SU-DHL-6 (cell line): ENCODE measurements around the gene WWOX.

ENCODE experiments used
- H2AFZ ChIP-seq: fragments of 200-600 bp; sonication (generic); 2 replicates; pipeline ENCODE4 v1.6.1; 2014; ENCODE audit warnings: low read depth, mild to moderate bottlenecking, moderate library complexity, mixed read lengths, antibody characterized with exemption, low read length; ENCODE audit not compliant: severe bottlenecking
- H3F3A ChIP-seq: fragments of 200-600 bp; shearing (Covaris generic); 2 replicates; pipeline ENCODE4 v1.6.0; 2016; ENCODE audit warnings: antibody characterized with exemption, mild to moderate bottlenecking; ENCODE audit not compliant: insufficient read depth
- H3K27ac ChIP-seq: fragments of 200-600 bp; sonication (generic); 2 replicates; pipeline ENCODE4 v1.5.1; 2016; ENCODE audit warnings: low read depth, mild to moderate bottlenecking, low read length, moderate library complexity, mixed read lengths
- H3K27me3 ChIP-seq: fragments of 200-600 bp; sonication (generic), shearing (Covaris generic); 2 replicates; pipeline ENCODE4 v1.6.0; 2014; ENCODE audit warnings: mild to moderate bottlenecking, low read length
- H3K36me3 ChIP-seq: fragments of 200-600 bp; sonication (generic); 2 replicates; pipeline ENCODE4 v1.6.1; 2014; ENCODE audit warnings: mild to moderate bottlenecking, low read length, mixed read lengths
- H3K4me2 ChIP-seq: fragments of 300-600, 200-600 bp; shearing (Covaris generic), sonication (generic); 2 replicates; pipeline ENCODE4 v1.6.0; 2014; ENCODE audit warnings: low read length, low read depth, mild to moderate bottlenecking; ENCODE audit not compliant: poor library complexity, severe bottlenecking
- H3K4me3 ChIP-seq: fragments of 200-600 bp; sonication (generic); 2 replicates; pipeline ENCODE4 v1.5.1; 2014; ENCODE audit warnings: antibody characterized with exemption, low read length, mild to moderate bottlenecking, mixed read lengths; ENCODE audit not compliant: insufficient read depth, poor library complexity, severe bottlenecking
- H3K79me2 ChIP-seq: fragments of 200-600 bp; sonication (generic); 2 replicates; pipeline ENCODE4 v1.6.1; 2014; ENCODE audit warnings: mild to moderate bottlenecking, low read length, moderate library complexity; ENCODE audit not compliant: insufficient read depth
- H3K9ac ChIP-seq: fragments of 200-600 bp; sonication (generic); 2 replicates; pipeline ENCODE4 v1.7.0; 2014; ENCODE audit warnings: mild to moderate bottlenecking, low read length
- H3K9me2 ChIP-seq: fragments of 200-600 bp; sonication (generic); replicated peaks from 2 replicates; pipeline ENCODE4 v1.6.1; 2014; ENCODE audit warnings: low read length; ENCODE audit not compliant: insufficient read depth
- H3K9me3 ChIP-seq: fragments of 200-600 bp; sonication (generic); 2 replicates; pipeline ENCODE4 v1.6.1; 2014; ENCODE audit warnings: low read length, mixed read lengths; ENCODE audit not compliant: insufficient read depth
- H4K20me1 ChIP-seq: fragments of 200-600 bp; sonication (generic); 2 replicates; pipeline ENCODE4 v1.6.1; 2014; ENCODE audit warnings: low read depth, mild to moderate bottlenecking, antibody characterized with exemption, low read length, moderate library complexity, mixed read lengths
- EZH2phosphoT487 ChIP-seq: fragments of 200-600 bp; sonication (generic), shearing (Covaris generic); conservative IDR thresholded peaks from 2 replicates; pipeline ENCODE4 v1.6.1; 2018; ENCODE audit warnings: mild to moderate bottlenecking, antibody characterized with exemption, low read length, moderate library complexity, mixed read lengths
- TF ChIP-seq, protein P1 (sequence below): fragments of 200-600 bp; sonication (generic); IDR thresholded peaks from one replicate; pipeline ENCODE4 v1.5.1; 2017; ENCODE audit warnings: antibody characterized with exemption, mild to moderate bottlenecking, low read length, moderate library complexity; ENCODE audit not compliant: insufficient read depth, poor library complexity, severe bottlenecking

The WWOX gene

DNA sequence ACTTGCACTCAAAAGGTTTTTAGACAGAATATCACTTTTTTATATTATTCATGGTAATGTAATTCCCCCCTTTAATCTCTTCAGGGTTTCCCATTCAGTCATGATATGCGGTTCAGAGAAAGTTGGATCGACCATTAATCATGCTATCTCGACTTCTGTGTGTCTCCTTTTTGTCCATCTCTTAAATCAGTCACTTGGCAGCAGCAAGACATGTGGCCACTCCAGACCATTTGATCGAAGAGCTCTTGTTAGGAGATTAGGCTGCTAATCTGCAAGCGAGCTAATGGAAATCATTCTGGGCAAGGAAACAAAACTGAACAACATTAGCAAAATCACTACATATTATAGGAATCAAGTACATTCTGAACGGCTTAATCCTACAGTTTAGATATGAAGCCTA is 449.9 kb downstream of the WWOX start:
- H3K4me2 ChIP-seq, result no peak overlapping the region

GRCh38 chr16:78551487-78552085 is 452.1 kb downstream of the WWOX start:
- H3K36me3 ChIP-seq, result no peaks in the 10 kb centered on the region
- H3K27me3 ChIP-seq, result no peaks in the 10 kb centered on the region
- H3K79me2 ChIP-seq, result no peaks in the 10 kb centered on the region
- H2AFZ ChIP-seq, result no peak overlapping the region
- H4K20me1 ChIP-seq, result no peaks in the 10 kb centered on the region
- no peak overlapping the region for H3K9ac ChIP-seq
- no peak overlapping the region for H3K27ac ChIP-seq
- no peak overlapping the region for H3K4me3 ChIP-seq
- H3K9me3 ChIP-seq, result no peaks in the 10 kb centered on the region
- H3F3A ChIP-seq, result no peaks in the 10 kb centered on the region
- no peak overlapping the region for H3K4me2 ChIP-seq
- no peaks in the 10 kb centered on the region for H3K9me2 ChIP-seq
- no peak for TF ChIP-seq EZH2phosphoT487
- TF ChIP-seq, protein P1, sequence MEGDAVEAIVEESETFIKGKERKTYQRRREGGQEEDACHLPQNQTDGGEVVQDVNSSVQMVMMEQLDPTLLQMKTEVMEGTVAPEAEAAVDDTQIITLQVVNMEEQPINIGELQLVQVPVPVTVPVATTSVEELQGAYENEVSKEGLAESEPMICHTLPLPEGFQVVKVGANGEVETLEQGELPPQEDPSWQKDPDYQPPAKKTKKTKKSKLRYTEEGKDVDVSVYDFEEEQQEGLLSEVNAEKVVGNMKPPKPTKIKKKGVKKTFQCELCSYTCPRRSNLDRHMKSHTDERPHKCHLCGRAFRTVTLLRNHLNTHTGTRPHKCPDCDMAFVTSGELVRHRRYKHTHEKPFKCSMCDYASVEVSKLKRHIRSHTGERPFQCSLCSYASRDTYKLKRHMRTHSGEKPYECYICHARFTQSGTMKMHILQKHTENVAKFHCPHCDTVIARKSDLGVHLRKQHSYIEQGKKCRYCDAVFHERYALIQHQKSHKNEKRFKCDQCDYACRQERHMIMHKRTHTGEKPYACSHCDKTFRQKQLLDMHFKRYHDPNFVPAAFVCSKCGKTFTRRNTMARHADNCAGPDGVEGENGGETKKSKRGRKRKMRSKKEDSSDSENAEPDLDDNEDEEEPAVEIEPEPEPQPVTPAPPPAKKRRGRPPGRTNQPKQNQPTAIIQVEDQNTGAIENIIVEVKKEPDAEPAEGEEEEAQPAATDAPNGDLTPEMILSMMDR, result no peak

More for the DNA sequence above, 449.9 kb downstream of the WWOX start:
- no peak overlapping the region for H3K9ac ChIP-seq
- H3K9me3 ChIP-seq, result no peaks in the 10 kb centered on the region
- TF ChIP-seq, protein P1, result no peak
- no peak for TF ChIP-seq EZH2phosphoT487
- no peaks in the 10 kb centered on the region for H3K27me3 ChIP-seq
- H3K36me3 ChIP-seq, result no peaks in the 10 kb centered on the region
- H3K9me2 ChIP-seq, result no peaks in the 10 kb centered on the region
- H2AFZ ChIP-seq, result no peak overlapping the region
- no peak overlapping the region for H3K4me3 ChIP-seq
- no peaks in the 10 kb centered on the region for H3K79me2 ChIP-seq
- H3F3A ChIP-seq, result no peaks in the 10 kb centered on the region
- H3K27ac ChIP-seq, result no peak overlapping the region
- no peaks in the 10 kb centered on the region for H4K20me1 ChIP-seq

- H3K27me3 ChIP-seq, result no peaks in the 10 kb centered on the region
- H3K79me2 ChIP-seq, result no peaks in the 10 kb centered on the region
- H3K9me2 ChIP-seq, result no peaks in the 10 kb centered on the region
- H3K4me2 ChIP-seq, result no peak overlapping the region
- H3K9me3 ChIP-seq, result no peaks in the 10 kb centered on the region
- H3K27ac ChIP-seq, result no peak overlapping the region
- TF ChIP-seq EZH2phosphoT487, result no peak
- TF ChIP-seq, protein P1, result no peak
- no peak overlapping the region for H2AFZ ChIP-seq
- no peak overlapping the region for H3K9ac ChIP-seq
- H3K4me3 ChIP-seq, result no peak overlapping the region
- H3F3A ChIP-seq, result no peaks in the 10 kb centered on the region
- no peaks in the 10 kb centered on the region for H3K36me3 ChIP-seq
- no peaks in the 10 kb centered on the region for H4K20me1 ChIP-seq
Observed at GRCh38 chr16:78552106-78552675, 452.7 kb downstream of the WWOX start.
